Coronary artery (tissue), 2 donors: ENCODE results near the gene DNAJC18.
A peak's percentile ranks its signal among the peaks of the same experiment; 100 is the strongest.

ENCODE experiments used
- DNase-seq: peaks from one replicate; pipeline ENCODE4 v3.0.0-alpha.2; 2017; ENCODE audit warnings: low spot score
- H3K27ac ChIP-seq, 2 donors: fragments of 200-600 bp; sonication (generic); one replicate each; pipeline ENCODE4 v1.5.1; 2016 to 2019
- H3K4me3 ChIP-seq: fragments of 200-600 bp; sonication (generic); 2 replicates; pipeline ENCODE4 v1.5.1; 2016; ENCODE audit warnings: mild to moderate bottlenecking, moderate library complexity
- CTCF ChIP-seq: fragments of 200-600 bp; sonication (generic); IDR thresholded peaks from one replicate; pipeline ENCODE4 v1.5.1; 2019; ENCODE audit warnings: antibody characterized with exemption

Gene DNAJC18

GRCh38 chr5:139458580-139459407 is 19.5 kb upstream of the DNAJC18 start:
- DNase-seq: no peak
- Histone ChIP-seq H3K4me3 (no peak overlapping the region), H3K27ac (peak overlapping the region; percentile 16 to 58)
- TF ChIP-seq CTCF: no peak

DNA sequence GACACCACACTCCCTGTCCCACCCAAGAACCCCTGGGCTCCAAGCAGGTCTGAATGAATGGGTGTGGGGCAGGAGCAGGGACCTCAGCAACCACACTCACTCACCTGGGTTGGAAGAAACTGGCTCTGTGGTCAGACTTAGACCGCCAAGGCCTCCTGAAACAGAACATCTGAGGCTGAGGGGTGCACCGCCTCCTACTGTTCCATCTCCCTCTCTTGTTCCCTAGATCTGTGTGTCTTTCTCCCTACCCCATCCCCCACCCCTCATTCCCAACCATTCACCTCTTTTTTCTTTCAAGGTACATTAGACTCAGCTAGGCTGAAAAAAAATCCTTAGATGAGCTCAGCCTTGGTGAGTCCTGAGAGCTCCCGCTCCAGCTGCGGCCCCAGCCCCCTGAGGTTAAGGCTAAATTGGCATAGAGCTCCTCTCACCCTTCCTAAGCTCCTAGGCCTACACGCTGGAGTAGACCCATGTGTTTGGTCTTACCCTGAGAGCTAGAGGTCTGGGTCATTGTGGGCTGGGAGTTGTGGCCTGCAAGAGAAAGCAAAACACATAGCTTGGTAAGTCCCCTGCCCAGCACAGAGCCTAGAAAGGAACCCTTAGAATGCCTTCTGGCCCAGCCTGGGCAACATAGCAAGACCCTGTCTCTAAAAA is 18.5 kb upstream of the DNAJC18 start:
- no peak for TF ChIP-seq CTCF
- Histone ChIP-seq H3K4me3 (no peak overlapping the region), H3K27ac (no peak overlapping the region)
- no peak for DNase-seq

- H3K27ac ChIP-seq: no peak overlapping the region
- no peak for TF ChIP-seq CTCF
- no peak for DNase-seq
- H3K4me3 ChIP-seq: no peak overlapping the region
These were observed 17.9 kb upstream of the DNAJC18 start for GRCh38 chr5:139457241-139457640.

DNA sequence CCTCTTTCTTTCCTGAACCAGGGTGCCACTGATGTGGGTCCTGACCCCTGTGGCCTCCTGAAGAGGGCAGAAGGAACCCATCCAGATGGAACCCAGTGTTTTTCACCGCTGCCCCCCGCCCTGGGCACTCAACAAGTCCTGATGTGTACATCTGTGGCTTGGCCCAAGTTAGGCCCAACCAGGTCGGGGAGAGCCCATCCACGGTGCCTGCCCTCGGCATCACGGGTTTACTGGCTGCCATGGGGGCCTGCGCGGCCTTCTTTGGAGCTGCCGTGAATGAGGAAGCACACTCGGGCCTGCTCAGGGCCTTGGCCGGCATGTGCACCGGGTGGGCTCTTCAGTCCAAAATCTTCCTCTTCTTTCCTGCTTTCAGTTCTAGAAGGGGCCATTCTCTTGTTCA is 17.5 kb upstream of the DNAJC18 start:
- Histone ChIP-seq H3K27ac (no peak overlapping the region), H3K4me3 (no peak overlapping the region)
- no peak for DNase-seq
- TF ChIP-seq CTCF: no peak

- no peak for TF ChIP-seq CTCF
- DNase-seq: no peak
These were observed 15.4 kb upstream of the DNAJC18 start for GRCh38 chr5:139454568-139455290.

DNA sequence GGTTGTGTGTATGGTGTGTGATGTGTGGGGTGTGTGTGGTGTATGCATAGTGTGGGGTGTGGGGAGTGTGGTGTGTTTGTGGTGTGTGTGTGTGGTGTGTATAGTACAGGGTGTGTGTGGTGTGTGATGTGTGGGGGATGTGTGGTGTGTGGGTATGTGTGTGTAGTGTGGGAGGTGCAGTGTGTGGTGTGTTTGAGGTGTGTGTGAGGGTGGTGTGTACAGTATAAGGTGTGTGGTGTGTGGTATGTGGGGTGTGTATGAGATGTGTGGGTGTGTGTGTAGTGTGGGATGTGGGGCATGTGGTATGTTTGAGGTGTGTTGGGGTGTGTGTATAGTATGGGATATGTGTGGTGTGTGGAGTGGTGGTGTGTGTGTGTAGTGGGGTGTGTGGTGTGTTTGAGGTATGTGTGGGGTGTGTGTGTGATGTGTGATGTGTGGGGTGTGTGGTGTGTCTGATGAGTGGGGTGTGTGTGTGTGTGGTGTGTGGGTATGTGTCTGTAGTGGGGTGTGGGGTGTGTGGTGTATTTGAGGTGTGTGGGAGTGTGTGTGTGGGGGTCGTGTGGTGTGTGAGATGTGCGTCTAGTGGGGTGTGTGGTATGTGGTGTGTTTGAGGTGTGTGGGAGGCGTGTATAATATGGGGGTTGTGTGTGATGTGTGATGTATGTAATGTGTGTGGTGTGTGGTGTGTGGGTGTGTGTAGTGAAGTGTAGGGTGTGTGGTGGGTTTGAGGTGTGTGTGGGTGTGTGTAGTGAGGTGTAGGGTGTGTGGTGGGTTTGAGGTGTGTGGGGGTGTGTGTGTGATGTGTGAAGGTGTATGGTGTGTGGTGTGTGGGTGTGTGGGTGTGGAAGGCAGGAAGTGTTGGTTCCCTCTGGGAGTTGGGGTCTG is 14.6 kb upstream of the DNAJC18 start:
- Histone ChIP-seq H3K4me3 (no peak overlapping the region), H3K27ac (no peak overlapping the region)
- DNase-seq: no peak
- TF ChIP-seq CTCF: no peak

More at GRCh38 chr5:139454568-139455290, 15.4 kb upstream of the DNAJC18 start:
- H3K4me3 ChIP-seq: no peak overlapping the region
- H3K27ac ChIP-seq: no peak overlapping the region
